ENCODE data around the gene FYN. TPM values are rescaled to one million over a fixed set of nuclear protein-coding genes. Genes with fewer than 3 reads are reported as not detected.

The FYN gene
- total and polyA plus RNA-seq, 9 of the 15 experiments (the other 6 are each of a cell fraction or from before 2014, with no cell fraction given) = 2.9 to 22.1 (median 11.4) TPM

- TF ChIP-seq, protein P1, sequence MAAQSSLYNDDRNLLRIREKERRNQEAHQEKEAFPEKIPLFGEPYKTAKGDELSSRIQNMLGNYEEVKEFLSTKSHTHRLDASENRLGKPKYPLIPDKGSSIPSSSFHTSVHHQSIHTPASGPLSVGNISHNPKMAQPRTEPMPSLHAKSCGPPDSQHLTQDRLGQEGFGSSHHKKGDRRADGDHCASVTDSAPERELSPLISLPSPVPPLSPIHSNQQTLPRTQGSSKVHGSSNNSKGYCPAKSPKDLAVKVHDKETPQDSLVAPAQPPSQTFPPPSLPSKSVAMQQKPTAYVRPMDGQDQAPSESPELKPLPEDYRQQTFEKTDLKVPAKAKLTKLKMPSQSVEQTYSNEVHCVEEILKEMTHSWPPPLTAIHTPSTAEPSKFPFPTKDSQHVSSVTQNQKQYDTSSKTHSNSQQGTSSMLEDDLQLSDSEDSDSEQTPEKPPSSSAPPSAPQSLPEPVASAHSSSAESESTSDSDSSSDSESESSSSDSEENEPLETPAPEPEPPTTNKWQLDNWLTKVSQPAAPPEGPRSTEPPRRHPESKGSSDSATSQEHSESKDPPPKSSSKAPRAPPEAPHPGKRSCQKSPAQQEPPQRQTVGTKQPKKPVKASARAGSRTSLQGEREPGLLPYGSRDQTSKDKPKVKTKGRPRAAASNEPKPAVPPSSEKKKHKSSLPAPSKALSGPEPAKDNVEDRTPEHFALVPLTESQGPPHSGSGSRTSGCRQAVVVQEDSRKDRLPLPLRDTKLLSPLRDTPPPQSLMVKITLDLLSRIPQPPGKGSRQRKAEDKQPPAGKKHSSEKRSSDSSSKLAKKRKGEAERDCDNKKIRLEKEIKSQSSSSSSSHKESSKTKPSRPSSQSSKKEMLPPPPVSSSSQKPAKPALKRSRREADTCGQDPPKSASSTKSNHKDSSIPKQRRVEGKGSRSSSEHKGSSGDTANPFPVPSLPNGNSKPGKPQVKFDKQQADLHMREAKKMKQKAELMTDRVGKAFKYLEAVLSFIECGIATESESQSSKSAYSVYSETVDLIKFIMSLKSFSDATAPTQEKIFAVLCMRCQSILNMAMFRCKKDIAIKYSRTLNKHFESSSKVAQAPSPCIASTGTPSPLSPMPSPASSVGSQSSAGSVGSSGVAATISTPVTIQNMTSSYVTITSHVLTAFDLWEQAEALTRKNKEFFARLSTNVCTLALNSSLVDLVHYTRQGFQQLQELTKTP (IDR thresholded peaks at IDR 0.05; ENCODE audit: low read depth in 1 of 2, partially characterized antibody in 2 of 2) = no peak
- TF ChIP-seq GABPB1 (CRISPR knock-in tag; IDR thresholded peaks at IDR 0.05) (no peak), HIVEP1 (CRISPR knock-in tag; IDR thresholded peaks at IDR 0.05) (no peak), NR1H2 (CRISPR knock-in tag; IDR thresholded peaks at IDR 0.05) (no peak), ZBTB8A (IDR thresholded peaks at IDR 0.05; ENCODE audit: partially characterized antibody) (no peak), ELF1 (tag; IDR thresholded peaks at IDR 0.05) (no peak), POLR2AphosphoS5 (IDR thresholded peaks at IDR 0.05; ENCODE audit: control insufficient read depth, insufficient read depth, low read depth, low read length) (no peak), ZNF134 (CRISPR knock-in tag; conservative IDR thresholded peaks at IDR 0.05) (no peak)
Measured at GRCh38 chr6:111899531-111899930, 26.3 kb upstream of the FYN start (continued).

DNA sequence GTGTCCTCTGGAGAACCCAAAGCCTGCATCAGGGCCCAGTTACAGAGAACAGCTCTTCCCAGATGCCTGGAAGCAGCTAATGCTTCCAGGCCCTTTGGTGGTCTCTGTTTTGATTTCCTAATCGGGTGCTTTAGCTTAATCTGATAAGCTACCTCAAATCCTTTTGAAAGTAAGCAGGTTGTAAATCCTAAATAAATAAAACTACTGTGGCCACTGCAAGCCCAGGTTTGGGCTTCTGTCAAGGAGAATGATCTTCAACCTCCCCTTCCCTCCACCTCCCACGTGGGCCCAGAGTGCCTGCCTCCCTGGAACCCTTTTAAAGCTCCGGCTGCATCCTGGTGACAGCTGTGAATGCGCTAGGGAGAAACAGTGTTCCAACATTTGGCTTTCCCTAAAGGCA is 25.2 kb upstream of the FYN start:
- intact Hi-C loops (cut with micrococcal nuclease) = no loop called here
- TF ChIP-seq SMARCB1 (IDR thresholded peaks at IDR 0.05; ENCODE audit: insufficient read length, low read depth) = no peak
- TF ChIP-seq RCOR1 (IDR thresholded peaks at IDR 0.05; ENCODE audit: borderline replicate concordance in 1 of 2, low read depth in 2 of 2, low read length in 2 of 2) = no peak
- no peak for TF ChIP-seq POLR2B (IDR thresholded peaks at IDR 0.05; ENCODE audit: low read depth, partially characterized antibody)
- TF ChIP-seq TBL1XR1 (IDR thresholded peaks at IDR 0.05; ENCODE audit: low read length in 2 of 2) = no peak
- no peak for TF ChIP-seq XRCC5 (IDR thresholded peaks at IDR 0.05; ENCODE audit: low read depth, low read length)
- no peak for TF ChIP-seq RFX7 (CRISPR knock-in tag; IDR thresholded peaks at IDR 0.05)
- TF ChIP-seq SIRT6 (IDR thresholded peaks at IDR 0.05; ENCODE audit: low read depth, low read length) = no peak
- TF ChIP-seq CTBP1 (IDR thresholded peaks at IDR 0.05; ENCODE audit: borderline replicate concordance) = no peak
- TF ChIP-seq FOS (IDR thresholded peaks at IDR 0.05; ENCODE audit: extremely low read depth, insufficient read length) = no peak
- TF ChIP-seq ZNF79 (CRISPR knock-in tag; IDR thresholded peaks at IDR 0.05; ENCODE audit: low read depth) = no peak
- TF ChIP-seq NFIC (IDR thresholded peaks at IDR 0.05) = no peak
- no peak for TF ChIP-seq SAFB (IDR thresholded peaks at IDR 0.05; ENCODE audit: borderline replicate concordance, low read depth, low read length)

More for the DNA sequence above, 25.2 kb upstream of the FYN start:
- H3K79me2 ChIP-seq (ENCODE audit: control insufficient read depth, insufficient read depth, low read length) = no peaks in the 10 kb centered on the region
- no peaks in the 10 kb centered on the region for H3K4me1 ChIP-seq (replicated peaks in 1 of 2; ENCODE audit: control insufficient read depth in 2 of 2, insufficient read depth in 2 of 2, low read length in 2 of 2)
- ChIA-PET CTCF (ENCODE audit: low intra/inter-chr PET ratio) (no interaction called here), POLR2A (no interaction called here)
- 8% methylated on average over 4 of the region's 4 CpGs for WGBS (ENCODE audit: insufficient coverage, low coverage, missing lambda C conversion rate)
- no peaks in the 10 kb centered on the region for H4K20me1 ChIP-seq (replicated peaks; ENCODE audit: control insufficient read depth, insufficient read depth, low read length)
- H2AFZ ChIP-seq (ENCODE audit: low read depth, low read length) = no peak overlapping the region
- ATAC-seq (no peak), FAIRE-seq (no peak), DNase-seq (ENCODE audit: extremely low read depth in 1 of 4, low spot score in 3 of 4) (no peak)
- peaks cover 0 to 3% of the 10 kb centered on the region in 2 experiments; a peak in 1 of 5 replicates for H3K27me3 ChIP-seq (ENCODE audit: control insufficient read depth in 2 of 2, insufficient read depth in 2 of 2, low read length in 2 of 2)
- no peak overlapping the region for H3K9ac ChIP-seq (ENCODE audit: insufficient read depth in 1 of 2, low read depth in 2 of 2, low read length in 2 of 2)
- H3K27ac ChIP-seq (ENCODE audit: extremely low read depth, low read depth, low read length) = no peak overlapping the region
- no peaks in the 10 kb centered on the region for H3K36me3 ChIP-seq (ENCODE audit: control insufficient read depth, insufficient read depth, low read length)
- no peak overlapping the region for H3K4me2 ChIP-seq (ENCODE audit: insufficient read depth, low read length)
- no peak overlapping the region for H3K4me3 ChIP-seq
- H3K9me3 ChIP-seq (replicated peaks; ENCODE audit: control insufficient read depth, insufficient read depth, low read depth, low read length) = no peaks in the 10 kb centered on the region
- no peaks in the 10 kb centered on the region for H3K9me1 ChIP-seq (ENCODE audit: control insufficient read depth, insufficient read depth, low read length)
- BruUV-seq (replicated peaks) = no TSS peak
- in situ Hi-C loops (cut with MboI) = no loop called here

All from K562 (cell line).